Chondrocyte (in vitro differentiated cells): ENCODE measurements around the gene HEXIM2. TPM values are rescaled to one million over a fixed set of nuclear protein-coding genes. Genes with fewer than 3 reads are reported as not detected.

Source experiments
- DNase-seq: peaks from one replicate; pipeline ENCODE4 v3.0.0; 2021; ENCODE audit warnings: mixed read lengths, low spot score
- H3K27ac Mint-ChIP-seq: one replicate; pipeline ENCODE4 v1.8.0; 2021; ENCODE audit warnings: mild to moderate bottlenecking, moderate library complexity, mixed read lengths; ENCODE audit not compliant: unreplicated experiment
- H3K27me3 Mint-ChIP-seq: 2 replicates; pipeline ENCODE4 v1.8.0; 2021; ENCODE audit warnings: low read depth, mixed read lengths
- H3K36me3 Mint-ChIP-seq: 2 replicates; pipeline ENCODE4 v1.8.0; 2021; ENCODE audit warnings: low read depth, mixed read lengths
- H3K4me1 Mint-ChIP-seq: 2 replicates; pipeline ENCODE4 v1.8.0; 2021; ENCODE audit warnings: low read depth, mild to moderate bottlenecking, mixed read lengths
- H3K4me3 Mint-ChIP-seq: one replicate; pipeline ENCODE4 v1.8.0; 2021; ENCODE audit warnings: mild to moderate bottlenecking, moderate library complexity, mixed read lengths; ENCODE audit not compliant: unreplicated experiment
- H3K9me3 Mint-ChIP-seq: 2 replicates; pipeline ENCODE4 v1.8.0; 2021; ENCODE audit warnings: low read depth, mixed read lengths
- CTCF ChIP-seq: fragments of 200-600 bp; sonication (generic); IDR thresholded peaks from 2 replicates; pipeline ENCODE4 v1.5.0; 2021; ENCODE audit warnings: antibody characterized with exemption, mild to moderate bottlenecking, moderate library complexity
- total RNA-seq: library from RNA; stranded (reverse); gene quantifications from 3 replicates; pipeline ENCODE4 v1.2.1, GENCODE V29; 2021

Gene HEXIM2
- total RNA-seq, 1 donor from 2014 or later = 6.4 TPM

DNA sequence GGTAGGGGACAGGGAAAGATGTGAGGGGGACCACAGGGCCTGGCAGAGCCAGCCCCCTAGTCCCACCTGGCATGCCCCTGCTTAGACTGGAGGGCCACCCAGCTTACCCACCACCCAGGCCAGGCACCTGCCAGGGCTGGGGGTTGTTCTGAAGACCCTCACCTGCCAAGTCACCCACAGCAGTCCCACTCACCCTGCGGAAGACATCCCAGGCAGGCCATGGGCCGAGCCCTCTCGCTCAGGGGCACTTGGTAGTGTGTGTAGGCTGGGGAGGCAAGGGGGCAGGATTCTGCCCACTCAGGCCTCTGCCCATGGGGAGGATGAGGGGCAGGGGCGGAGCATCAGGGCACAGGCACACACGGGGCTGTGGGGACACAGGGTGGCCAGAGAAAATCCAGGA is 33.3 kb upstream of the HEXIM2 start:
- H3K27me3 Mint-ChIP-seq = no peaks in the 10 kb centered on the region
- no peaks in the 10 kb centered on the region for H3K9me3 Mint-ChIP-seq
- peak overlapping the region; percentile 57 for H3K4me3 Mint-ChIP-seq
- no peak for TF ChIP-seq CTCF
- no peaks in the 10 kb centered on the region for H3K36me3 Mint-ChIP-seq
- H3K27ac Mint-ChIP-seq = peak overlapping the region; percentile 98
- no peak for DNase-seq
- H3K4me1 Mint-ChIP-seq = peaks cover 70% of the 10 kb centered on the region

- Mint-ChIP-seq H3K9me3 (no peaks in the 10 kb centered on the region), H3K4me3 (no peak overlapping the region), H3K36me3 (no peaks in the 10 kb centered on the region), H3K27ac (peak overlapping the region; percentile 98), H3K27me3 (no peaks in the 10 kb centered on the region), H3K4me1 (peaks cover 69% of the 10 kb centered on the region)
- TF ChIP-seq CTCF = no peak
- DNase-seq = no peak
Measured at GRCh38 chr17:45128989-45129388, 32.7 kb upstream of the HEXIM2 start.

DNA sequence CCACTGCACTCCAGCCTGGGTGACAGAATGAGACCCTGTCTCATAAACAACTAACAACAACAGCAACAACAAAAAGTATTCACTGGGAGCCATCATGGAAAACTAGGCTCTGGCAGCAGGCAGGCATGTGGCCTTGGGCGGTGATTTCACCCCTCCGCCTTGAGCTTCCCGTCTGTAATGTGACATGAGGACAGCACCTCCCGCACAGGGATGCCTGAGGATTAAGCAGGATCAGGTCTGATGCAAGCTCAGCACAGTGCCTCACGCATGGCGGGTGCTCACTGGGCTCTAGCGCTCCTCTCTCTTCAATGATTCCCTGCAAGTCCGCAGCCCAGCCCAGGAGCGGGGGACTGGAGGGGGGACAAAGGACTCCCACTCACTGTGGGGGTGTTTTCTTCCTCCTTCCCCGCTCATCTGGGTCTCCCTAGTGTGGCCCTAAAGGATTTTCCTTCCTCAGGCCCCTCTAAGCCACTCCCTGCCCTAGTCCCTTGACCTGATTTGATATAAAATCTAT is 32.2 kb upstream of the HEXIM2 start:
- TF ChIP-seq CTCF = no peak
- Mint-ChIP-seq H3K4me1 (peaks cover 64% of the 10 kb centered on the region), H3K9me3 (no peaks in the 10 kb centered on the region), H3K4me3 (no peak overlapping the region), H3K36me3 (no peaks in the 10 kb centered on the region), H3K27ac (peak overlapping the region; percentile 98), H3K27me3 (no peaks in the 10 kb centered on the region)
- no peak for DNase-seq

DNA sequence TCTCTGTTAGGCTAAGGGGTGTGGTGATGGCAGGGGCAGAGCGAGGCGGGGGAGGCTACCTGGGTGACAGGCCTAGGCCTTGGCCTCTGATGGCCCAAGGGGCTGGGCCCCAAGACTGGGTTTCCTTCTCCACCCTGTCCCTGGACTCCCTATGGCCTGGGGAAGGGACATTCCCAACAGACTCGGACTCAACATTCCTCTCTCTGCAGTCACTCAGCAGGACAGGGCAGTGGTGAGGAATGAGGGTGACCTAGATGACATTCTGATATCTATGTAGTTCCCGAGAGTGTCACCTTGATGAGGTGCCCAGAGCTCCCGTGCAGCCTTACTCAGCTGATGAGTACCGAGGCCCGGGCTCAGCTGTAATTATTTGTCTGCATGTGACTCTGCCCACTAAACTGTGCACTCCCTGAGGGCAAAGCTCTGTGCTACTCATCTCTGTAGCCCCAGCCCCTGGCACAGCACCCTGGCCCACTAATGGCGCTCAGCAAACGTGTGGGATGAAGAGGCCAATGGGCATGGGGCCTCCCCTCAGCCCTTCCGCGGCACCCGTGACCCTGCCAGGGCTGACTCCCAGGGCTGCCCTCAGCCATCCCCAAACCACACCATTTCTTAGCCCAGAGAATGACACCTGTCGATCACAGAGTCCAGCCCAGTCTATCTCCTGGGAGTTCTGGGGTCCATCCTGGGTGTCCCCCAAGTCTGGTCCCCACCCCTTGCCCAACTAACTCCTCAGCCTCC is 31.6 kb upstream of the HEXIM2 start:
- H3K36me3 Mint-ChIP-seq = no peaks in the 10 kb centered on the region
- peaks cover 62% of the 10 kb centered on the region for H3K4me1 Mint-ChIP-seq
- peak overlapping the region; percentile 98 for H3K27ac Mint-ChIP-seq
- no peak for DNase-seq
- H3K27me3 Mint-ChIP-seq = no peaks in the 10 kb centered on the region
- H3K4me3 Mint-ChIP-seq = peak overlapping the region; percentile 75
- no peaks in the 10 kb centered on the region for H3K9me3 Mint-ChIP-seq
- no peak for TF ChIP-seq CTCF

DNA sequence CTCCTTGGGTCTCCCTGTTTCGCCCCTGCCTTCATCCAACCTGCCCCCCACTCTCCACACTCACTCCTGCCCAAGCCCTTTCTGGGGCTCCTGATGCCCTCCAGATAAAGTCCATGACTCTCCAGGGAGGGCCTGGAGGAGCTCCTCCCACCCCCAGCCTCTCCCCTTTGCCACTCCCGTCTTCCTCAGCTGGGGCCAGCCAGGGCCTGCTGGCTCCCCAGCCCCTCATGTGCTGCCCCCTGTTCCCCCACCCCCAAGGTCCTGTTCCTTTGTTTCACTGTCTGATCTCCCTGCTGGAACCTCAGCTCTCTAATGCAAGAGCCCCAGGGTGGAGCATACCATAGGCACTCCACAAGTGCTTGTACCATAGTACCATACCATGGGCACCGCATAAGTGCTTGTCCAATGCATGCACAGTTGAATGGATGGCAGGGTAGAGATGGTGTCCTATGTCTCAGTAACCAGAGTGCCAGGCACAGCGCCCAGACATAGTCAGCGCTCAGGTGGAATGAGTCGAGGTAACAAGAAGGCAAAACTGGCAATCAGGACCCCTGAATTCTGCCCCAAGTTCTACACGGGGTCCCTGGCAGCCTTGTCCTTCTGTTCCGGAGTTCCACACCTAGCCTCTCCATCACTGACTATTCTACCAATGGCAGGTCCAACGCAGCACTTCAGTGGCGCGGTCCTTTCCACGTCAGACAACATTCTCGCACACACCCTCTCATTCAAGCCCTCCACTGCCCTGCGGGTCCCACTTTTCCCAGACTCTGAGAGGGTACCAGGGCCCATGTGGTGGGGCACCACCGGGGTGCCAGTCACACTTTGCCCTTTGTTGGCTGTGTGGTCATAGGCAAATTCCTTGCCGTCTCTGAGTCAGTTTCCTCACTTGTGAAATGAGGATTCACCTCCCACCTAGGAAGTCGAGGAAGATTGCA is 30.7 kb upstream of the HEXIM2 start:
- no peak for TF ChIP-seq CTCF
- Mint-ChIP-seq H3K36me3 (no peaks in the 10 kb centered on the region), H3K27me3 (no peaks in the 10 kb centered on the region), H3K27ac (peak overlapping the region; percentile 98), H3K9me3 (no peaks in the 10 kb centered on the region), H3K4me3 (peak overlapping the region; percentile 75), H3K4me1 (peaks cover 64% of the 10 kb centered on the region)
- DNase-seq = no peak
